ENCODE results near the gene RETREG1. TPM values are rescaled to one million over a fixed set of nuclear protein-coding genes. Genes with fewer than 3 reads are reported as not detected.

RETREG1 gene
- total and polyA plus RNA-seq, 2 donors (not counting 3 experiments of a cell fraction or from before 2014, with no cell fraction given), result 0.46 TPM; not detected in 1

DNA sequence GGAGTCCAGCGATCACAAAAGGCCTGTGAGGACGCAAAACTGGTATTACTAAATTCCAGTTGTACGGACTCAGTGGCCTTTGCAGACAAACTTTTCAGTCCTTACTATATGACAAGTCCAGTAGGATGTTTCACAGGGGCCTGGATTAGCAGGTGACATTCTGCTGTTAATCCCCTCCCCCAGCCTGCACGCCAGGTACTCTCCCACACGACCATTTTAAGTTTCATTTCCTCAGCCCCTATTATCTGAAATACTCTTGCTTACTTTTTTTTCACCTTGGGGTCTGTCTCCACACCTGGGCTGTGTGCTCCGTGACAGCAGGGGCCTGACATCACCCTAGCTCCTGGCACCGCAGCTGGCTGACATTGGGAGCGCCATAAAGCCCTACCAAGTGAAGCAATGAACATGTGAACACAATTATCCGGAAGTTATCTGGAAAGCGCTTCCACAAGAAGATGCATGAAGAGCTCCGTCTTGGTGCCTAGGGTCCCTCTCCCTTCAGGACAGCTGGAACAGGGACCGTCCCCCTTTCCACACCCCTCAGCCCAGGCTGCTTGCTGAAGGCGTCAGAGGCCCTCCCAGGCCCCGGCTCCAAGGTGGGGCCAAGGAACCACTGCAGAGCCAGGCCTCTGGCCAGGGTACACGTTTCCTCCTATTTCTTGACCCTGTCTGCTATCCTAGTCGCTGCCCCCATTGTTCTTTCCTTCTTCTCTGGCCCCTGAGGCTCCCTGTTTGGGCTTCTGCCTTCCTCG lies 111.5 kb downstream of the RETREG1 start:
- intact Hi-C loops (cut with micrococcal nuclease) (no loop called here), dilution Hi-C loops (cut with MboI; ENCODE audit: extremely low pct_ligation_motif_present, low sequenced_read_pairs) (no loop called here)
- POLR2A ChIA-PET, result no interaction called here
- no TSS peak for BruUV-seq (replicated peaks)
- Histone ChIP-seq H3K27ac (ENCODE audit: insufficient read depth, low read depth, low read length) (no peak overlapping the region), H3K9me3 (replicated peaks; ENCODE audit: control insufficient read depth, insufficient read depth, low read length) (no peaks in the 10 kb centered on the region), H3K9ac (replicated peaks; ENCODE audit: extremely low read depth, insufficient read depth, low read length) (no peak overlapping the region), H3K4me3 (replicated peaks in 1 of 3; ENCODE audit: insufficient read depth in 1 of 3, low read depth in 1 of 3, low read length in 3 of 3) (no peak overlapping the region), H3K9me1 (replicated peaks; ENCODE audit: control insufficient read depth, extremely low read depth, insufficient read depth, low read length) (no peaks in the 10 kb centered on the region), H3K4me1 (ENCODE audit: control insufficient read depth, extremely low read depth, insufficient read depth, low read length) (no peaks in the 10 kb centered on the region), H3K27me3 (ENCODE audit: control insufficient read depth in 2 of 2, insufficient read depth in 2 of 2, low read length in 2 of 2) (peaks cover 8 to 15% of the 10 kb centered on the region in 2 experiments), H2AFZ (ENCODE audit: low read depth, low read length) (no peak overlapping the region), H3K79me2 (ENCODE audit: control insufficient read depth, insufficient read depth, low read length) (no peaks in the 10 kb centered on the region), H3K4me2 (ENCODE audit: insufficient read depth, low read length) (no peak overlapping the region), H3K36me3 (ENCODE audit: control insufficient read depth in 2 of 2, extremely low read depth in 1 of 2, insufficient read depth in 2 of 2, low read length in 2 of 2) (no peaks in the 10 kb centered on the region), H4K20me1 (replicated peaks; ENCODE audit: control insufficient read depth, extremely low read depth, insufficient read depth, low read length) (no peaks in the 10 kb centered on the region)
- FAIRE-seq (no peak), DNase-seq (ENCODE audit: low read depth, low spot score) (no peak)
- CTCF ChIA-PET, result no interaction called here
- TF ChIP-seq, protein P1, sequence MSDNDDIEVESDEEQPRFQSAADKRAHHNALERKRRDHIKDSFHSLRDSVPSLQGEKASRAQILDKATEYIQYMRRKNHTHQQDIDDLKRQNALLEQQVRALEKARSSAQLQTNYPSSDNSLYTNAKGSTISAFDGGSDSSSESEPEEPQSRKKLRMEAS (IDR thresholded peaks at IDR 0.05; ENCODE audit: insufficient read depth, insufficient read length), result no peak
- TF ChIP-seq, protein P2, sequence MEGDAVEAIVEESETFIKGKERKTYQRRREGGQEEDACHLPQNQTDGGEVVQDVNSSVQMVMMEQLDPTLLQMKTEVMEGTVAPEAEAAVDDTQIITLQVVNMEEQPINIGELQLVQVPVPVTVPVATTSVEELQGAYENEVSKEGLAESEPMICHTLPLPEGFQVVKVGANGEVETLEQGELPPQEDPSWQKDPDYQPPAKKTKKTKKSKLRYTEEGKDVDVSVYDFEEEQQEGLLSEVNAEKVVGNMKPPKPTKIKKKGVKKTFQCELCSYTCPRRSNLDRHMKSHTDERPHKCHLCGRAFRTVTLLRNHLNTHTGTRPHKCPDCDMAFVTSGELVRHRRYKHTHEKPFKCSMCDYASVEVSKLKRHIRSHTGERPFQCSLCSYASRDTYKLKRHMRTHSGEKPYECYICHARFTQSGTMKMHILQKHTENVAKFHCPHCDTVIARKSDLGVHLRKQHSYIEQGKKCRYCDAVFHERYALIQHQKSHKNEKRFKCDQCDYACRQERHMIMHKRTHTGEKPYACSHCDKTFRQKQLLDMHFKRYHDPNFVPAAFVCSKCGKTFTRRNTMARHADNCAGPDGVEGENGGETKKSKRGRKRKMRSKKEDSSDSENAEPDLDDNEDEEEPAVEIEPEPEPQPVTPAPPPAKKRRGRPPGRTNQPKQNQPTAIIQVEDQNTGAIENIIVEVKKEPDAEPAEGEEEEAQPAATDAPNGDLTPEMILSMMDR (IDR thresholded peaks at IDR 0.05; ENCODE audit: extremely low read depth in 1 of 2, insufficient read depth in 1 of 2, low read depth in 1 of 2, low read length in 2 of 2), result no peak
- TF ChIP-seq JUN (IDR thresholded peaks at IDR 0.05; ENCODE audit: borderline replicate concordance, insufficient read depth, insufficient read length, low read depth) (no peak), POLR2AphosphoS5 (IDR thresholded peaks at IDR 0.05; ENCODE audit: insufficient read depth, low read depth, low read length) (no peak), FOS (IDR thresholded peaks at IDR 0.05; ENCODE audit: borderline replicate concordance, insufficient read depth, low read length) (no peak), GATA2 (IDR thresholded peaks at IDR 0.05; ENCODE audit: insufficient read depth, insufficient read length, low read depth, low read length) (no peak), MYC (IDR thresholded peaks at IDR 0.05; ENCODE audit: low read depth, low read length) (no peak), EZH2 (IDR thresholded peaks at IDR 0.05; ENCODE audit: borderline replicate concordance, low read depth, low read length, severe bottlenecking) (no peak), POLR2A (IDR thresholded peaks at IDR 0.05; ENCODE audit: low read depth, low read length) (no peak)
